Activated T-helper 1 cell treated with Interleukin-2 at 50 U/mL for 16 hours (primary cell): ENCODE results near the gene PSMB11.
A peak's percentile ranks its signal among the peaks of the same experiment; 100 is the strongest.

ENCODE experiments used
- DNase-seq: peaks from one replicate; pipeline ENCODE4 v3.0.0-alpha.2; 2020; ENCODE audit warnings: low read depth

PSMB11 gene

GRCh38 chr14:23043754-23044153, 1.7 kb downstream of the PSMB11 start:
- no peak for DNase-seq

GRCh38 chr14:23044840-23045239, 2.8 kb downstream of the PSMB11 start:
- DNase-seq: no peak

GRCh38 chr14:23045419-23046357, 3.7 kb downstream of the PSMB11 start:
- DNase-seq: no peak

GRCh38 chr14:23047034-23047634, 5.1 kb downstream of the PSMB11 start:
- DNase-seq: no peak

- no peak for DNase-seq
Measured at GRCh38 chr14:23047751-23048693, 6.0 kb downstream of the PSMB11 start.

GRCh38 chr14:23049011-23049410, 7.0 kb downstream of the PSMB11 start:
- DNase-seq: no peak

- no peak for DNase-seq
Measured at GRCh38 chr14:23051141-23052057, 9.4 kb downstream of the PSMB11 start.

- DNase-seq: no peak
Measured at GRCh38 chr14:23052182-23052623, 10.2 kb downstream of the PSMB11 start.

- DNase-seq: no peak
Measured at GRCh38 chr14:23052671-23053070, 10.7 kb downstream of the PSMB11 start.

- no peak for DNase-seq
Measured at GRCh38 chr14:23053426-23053825, 11.4 kb downstream of the PSMB11 start.

- DNase-seq: no peak
Measured at GRCh38 chr14:23054000-23054811, 12.2 kb downstream of the PSMB11 start.

GRCh38 chr14:23055147-23055550, 13.1 kb downstream of the PSMB11 start:
- DNase-seq: no peak

GRCh38 chr14:23055621-23056144, 13.7 kb downstream of the PSMB11 start:
- no peak for DNase-seq

GRCh38 chr14:23056145-23056955, 14.3 kb downstream of the PSMB11 start:
- peak; percentile 41 for DNase-seq

GRCh38 chr14:23056956-23057756, 15.1 kb downstream of the PSMB11 start, which contains the start of gene CDH24:
Gene CDH24, minus strand, starts transcription at chr14:23057520. Its CDS starts 1,787 bp downstream, at chr14:23055733.
- peak; percentile 54 for DNase-seq

GRCh38 chr14:23057757-23058653, 16.0 kb downstream of the PSMB11 start:
- peak; percentile 75 for DNase-seq
